NAMALWA (cell line): ENCODE data around the gene PLD1.
A peak's percentile ranks its signal among the peaks of the same experiment; 100 is the strongest.
"Not testable (repeated sequence)": the region's sequence is repeated elsewhere in the genome, so short reads cannot be mapped to it uniquely, and the experiment has no call there.

Experiments used
- DNase-seq: peaks from one replicate; pipeline ENCODE4 v3.0.0-alpha.2; 2015; ENCODE audit warnings: low spot score

Gene PLD1

DNA sequence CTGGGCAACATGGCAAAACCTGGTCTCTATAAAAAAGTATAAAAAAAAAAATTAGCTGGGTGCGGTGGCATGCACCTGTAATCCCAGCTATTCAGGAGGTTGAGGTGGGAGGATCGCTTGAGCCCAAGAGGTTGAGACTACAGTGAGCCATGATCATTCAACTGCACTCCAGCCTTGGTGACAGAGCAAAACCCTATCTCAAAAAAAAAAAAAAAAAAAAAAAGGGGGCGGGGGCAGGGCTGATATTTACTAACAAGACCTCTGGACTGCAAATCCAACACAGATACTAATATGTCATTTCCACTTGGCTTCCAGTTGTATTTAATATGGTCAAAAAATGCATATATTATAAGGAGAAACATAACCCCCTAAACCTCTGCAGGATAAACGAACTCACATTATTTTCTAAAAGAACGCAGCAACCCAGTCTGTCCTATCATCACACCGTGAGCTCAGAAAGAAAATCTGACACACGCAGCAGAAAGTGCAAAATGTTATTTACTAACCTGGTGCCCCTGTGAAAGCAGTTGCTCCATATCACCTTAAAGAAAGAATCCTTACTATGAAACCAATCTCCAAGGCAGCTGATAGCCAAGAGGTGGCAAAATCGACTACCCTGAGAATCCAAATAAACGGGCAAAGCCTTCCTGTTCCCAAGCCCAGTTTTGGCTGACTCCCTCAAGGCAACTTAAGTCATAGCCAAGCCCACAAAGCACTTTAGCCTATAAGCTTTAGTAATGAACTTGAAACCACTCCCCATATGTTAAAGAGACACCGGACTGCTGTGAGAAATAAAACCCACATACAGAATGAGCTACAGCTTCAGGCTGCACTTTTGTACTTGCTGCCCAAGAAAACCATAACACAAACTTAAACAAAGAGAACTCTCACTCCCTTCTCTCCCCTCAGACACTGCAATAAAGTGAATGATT lies 39.3 kb downstream of the PLD1 start:
- peak; percentile 82 for DNase-seq

GRCh38 chr3:171769461-171769860 lies 40.8 kb downstream of the PLD1 start:
- no peak for DNase-seq

DNA sequence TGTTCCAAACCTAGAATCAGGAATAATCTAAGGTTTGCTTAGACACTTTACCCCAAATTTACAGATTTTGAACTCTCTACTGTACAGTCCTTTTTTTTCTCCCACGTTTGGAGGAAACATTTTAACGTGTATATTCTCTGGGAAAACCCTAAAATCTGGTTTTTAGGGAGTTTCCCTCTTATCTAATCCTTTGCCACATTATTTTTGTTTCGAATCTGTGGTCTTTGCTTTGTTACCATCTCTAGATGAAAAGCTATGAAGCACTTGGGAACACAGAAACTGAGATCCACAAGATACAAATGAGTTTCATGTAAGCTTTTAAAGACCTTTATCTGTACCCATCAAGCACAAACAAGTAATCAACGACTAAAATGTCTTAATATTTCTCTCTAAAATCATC lies 41.3 kb downstream of the PLD1 start:
- no peak for DNase-seq

- DNase-seq = no peak
Observed at GRCh38 chr3:171768281-171768900, 41.9 kb downstream of the PLD1 start.

DNA sequence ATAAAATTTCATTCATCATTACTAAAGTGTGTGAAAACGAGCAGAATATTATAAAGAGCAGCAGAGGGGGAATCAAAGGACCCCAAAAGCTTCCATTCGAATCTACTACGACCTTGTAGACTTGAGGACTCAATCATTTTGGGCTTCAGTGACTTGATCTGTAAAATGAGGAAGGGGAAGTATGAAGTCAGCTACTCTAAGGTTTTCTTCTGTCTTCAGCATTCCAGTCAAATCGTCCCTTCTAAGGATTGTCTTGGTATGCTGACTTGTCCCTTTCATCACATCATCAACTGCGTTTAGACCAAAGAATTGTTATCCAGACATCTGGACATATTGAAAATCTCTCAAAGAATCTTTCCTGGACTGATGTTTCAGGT lies 44.8 kb downstream of the PLD1 start:
- no peak for DNase-seq

DNA sequence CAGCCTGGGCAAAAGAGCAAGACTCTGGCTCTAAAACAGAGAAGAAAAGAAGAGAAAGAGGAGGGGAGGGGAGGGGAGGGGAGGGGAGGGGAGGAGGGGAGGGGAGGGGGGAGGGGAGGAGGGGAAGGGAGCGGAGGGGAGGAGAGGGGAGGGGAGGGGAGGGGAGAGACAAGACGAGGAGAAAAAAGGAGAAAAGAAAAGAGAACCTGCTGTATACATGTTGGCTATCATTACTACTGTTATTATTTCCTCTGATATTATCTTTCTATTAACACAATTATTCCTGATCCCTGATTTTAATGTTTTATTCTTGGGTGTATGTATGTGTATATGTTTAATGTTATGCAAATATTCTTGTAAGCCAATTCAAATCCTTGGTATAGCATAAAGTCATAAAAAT lies 46.9 kb downstream of the PLD1 start:
- DNase-seq = no peak

- DNase-seq = no peak
Observed at GRCh38 chr3:171760477-171760876, 49.8 kb downstream of the PLD1 start.

- DNase-seq = no peak
Observed at GRCh38 chr3:171758109-171758508, 52.2 kb downstream of the PLD1 start.

GRCh38 chr3:171757361-171758034 lies 52.8 kb downstream of the PLD1 start:
- DNase-seq = no peak

DNA sequence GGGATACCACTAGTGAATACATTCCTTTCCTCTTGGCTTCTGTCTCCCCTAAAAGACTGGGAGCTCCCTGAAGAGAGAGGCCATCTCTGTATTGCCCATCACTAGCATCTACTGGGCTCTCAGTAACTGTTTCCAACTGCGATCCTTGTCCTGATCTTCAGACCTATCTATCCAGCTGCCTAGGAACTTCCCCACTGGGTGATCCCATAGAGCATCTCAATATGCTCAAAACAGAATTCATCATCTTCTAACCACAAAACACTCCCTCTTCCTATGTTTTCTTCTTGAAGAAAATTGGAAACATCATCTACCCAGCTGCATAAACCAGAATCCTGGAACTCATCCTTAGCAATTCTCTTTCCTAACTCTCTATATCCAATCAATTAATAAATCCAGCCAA lies 54.6 kb downstream of the PLD1 start:
- no peak for DNase-seq

GRCh38 chr3:171755015-171755589 lies 55.2 kb downstream of the PLD1 start:
- DNase-seq = no peak

GRCh38 chr3:171753665-171754408 lies 56.4 kb downstream of the PLD1 start:
- no peak for DNase-seq

GRCh38 chr3:171753025-171753472 lies 57.2 kb downstream of the PLD1 start:
- no peak for DNase-seq

DNA sequence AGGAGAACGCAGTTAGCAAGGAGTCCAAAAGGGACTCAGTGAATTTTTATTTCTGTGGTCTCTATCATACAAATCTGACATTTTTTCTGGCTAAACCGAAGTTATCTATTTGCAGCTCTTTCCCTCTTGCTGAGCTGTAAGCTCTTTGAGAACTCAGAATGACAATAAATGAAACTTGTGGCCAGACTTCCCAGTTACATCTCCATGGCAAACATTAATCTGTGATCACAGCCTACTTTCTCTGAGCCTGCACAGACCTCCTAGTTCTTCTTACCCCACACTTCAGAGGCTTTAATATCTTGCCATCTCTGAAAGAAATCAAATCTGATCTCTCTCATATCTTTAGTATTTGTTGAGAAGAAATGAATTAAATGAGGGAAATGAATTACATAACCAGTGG lies 58.0 kb downstream of the PLD1 start:
- no peak for DNase-seq

DNA sequence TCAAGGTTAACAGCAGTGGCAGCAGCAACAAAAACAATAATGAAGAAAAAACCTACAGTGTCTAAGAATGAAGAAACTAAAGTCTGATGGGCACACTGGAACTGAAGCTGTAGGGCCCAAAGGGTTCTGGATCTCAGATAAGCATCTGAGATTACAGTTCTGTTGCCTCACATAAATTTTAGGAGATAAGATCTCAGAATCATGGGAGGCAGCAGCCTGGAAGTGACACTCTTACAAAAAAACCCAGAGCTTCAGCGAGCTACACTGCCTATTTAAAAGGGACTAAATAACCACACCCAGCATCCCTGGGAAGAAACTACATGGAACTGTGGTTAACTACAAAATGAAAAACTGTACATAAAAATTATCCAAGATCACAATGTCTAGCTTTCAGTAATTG lies 61.2 kb downstream of the PLD1 start:
- no peak for DNase-seq

- no peak for DNase-seq
Observed at GRCh38 chr3:171748064-171748924, 62.0 kb downstream of the PLD1 start.

GRCh38 chr3:171747223-171747920 lies 62.9 kb downstream of the PLD1 start:
- no peak for DNase-seq

DNA sequence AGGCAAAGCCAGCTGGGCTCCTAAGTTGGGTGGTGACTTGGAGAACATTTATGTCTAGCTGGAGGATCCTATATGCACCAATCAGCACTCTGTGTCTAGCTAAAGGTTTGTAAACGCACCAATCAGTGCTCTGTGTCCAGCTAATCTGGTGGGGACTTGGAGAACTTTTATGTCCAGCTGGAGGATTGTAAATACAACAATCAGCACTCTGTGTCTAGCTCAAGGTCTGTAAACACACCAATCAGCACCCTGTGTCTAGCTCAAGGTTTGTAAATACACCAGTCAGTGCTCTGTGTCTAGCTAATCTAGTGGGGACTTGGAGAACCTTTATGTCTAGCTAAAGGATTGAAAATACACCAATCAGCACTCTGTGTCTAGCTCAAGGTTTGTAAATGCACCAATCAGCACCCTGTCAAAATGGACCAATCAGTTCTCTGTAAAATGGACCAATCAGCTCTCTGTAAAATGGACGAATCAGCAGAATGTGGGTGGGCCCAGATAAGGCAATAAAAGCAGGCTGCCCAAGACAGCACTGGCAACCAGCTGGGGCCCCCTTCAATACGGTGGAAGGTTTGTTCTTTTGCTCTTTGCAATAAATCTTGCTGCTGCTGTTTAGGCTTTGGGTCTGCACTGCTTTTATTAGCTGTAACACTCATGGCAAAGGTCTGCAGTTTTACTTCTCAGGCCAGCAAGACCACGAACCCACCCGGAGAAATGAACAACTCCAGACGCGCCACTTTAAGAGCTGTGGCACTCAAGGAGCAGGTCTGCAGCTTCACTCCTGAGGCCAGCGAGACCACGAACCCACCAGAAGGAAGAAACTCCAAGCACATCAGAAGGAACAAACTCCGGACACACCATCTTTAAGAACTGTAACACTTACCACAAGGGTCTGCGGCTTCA lies 63.7 kb downstream of the PLD1 start:
- DNase-seq = not testable (repeated sequence)
